ENCODE results near the gene CLTB.

The CLTB gene

DNA sequence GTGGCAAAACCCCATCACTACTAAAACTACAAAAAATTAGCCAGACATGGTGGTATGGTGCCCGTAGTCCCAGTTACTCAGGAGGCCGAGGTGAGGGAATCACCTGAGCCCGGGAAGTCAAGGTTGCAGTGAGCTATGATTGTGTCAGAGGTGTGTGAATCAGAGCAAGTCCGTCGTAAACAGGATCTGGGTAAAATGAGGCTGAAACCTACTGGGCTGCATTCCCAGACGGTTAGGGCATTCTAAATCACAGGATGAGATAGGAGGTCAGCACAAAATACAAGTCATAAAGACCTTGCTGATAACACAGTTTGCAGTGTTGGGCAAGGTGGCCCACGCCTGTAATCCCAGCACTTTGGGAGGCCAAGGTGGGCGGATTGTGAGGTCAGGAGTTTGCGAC, 1.9 kb upstream of the CLTB start:
- Histone ChIP-seq H3K9me3 (no peaks in the 10 kb centered on the region), H3K4me3 (ENCODE audit: low read depth in 1 of 2, low read length in 1 of 2) (no peak overlapping the region)

DNA sequence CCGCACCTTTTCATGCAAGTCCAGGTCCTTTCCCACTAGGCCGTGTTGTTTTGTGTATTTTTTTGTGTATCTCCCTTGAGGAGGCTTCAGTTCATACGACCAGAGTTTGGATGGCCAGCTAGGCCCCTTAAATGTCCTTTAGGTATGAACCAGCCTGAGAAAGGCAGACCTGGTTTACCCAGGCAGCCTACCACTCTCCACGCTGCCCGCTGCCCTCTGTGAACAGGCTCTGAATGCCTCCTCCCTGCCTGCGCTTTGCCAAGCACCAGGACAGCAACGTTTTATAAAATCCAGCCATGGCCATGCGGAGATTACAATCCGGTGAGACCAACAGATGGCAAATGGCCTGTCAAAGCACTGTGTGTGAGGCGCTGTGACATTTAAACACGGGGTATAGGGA, 626 bp upstream of the CLTB start:
- H3K27me3 ChIP-seq = no peaks in the 10 kb centered on the region
- H3K9me3 ChIP-seq = no peaks in the 10 kb centered on the region
- TF ChIP-seq CTCF (IDR thresholded peaks at IDR 0.05) = no peak
- peak overlapping the region; percentile 50 to 84 for H3K4me3 ChIP-seq (ENCODE audit: low read depth in 1 of 2, low read length in 1 of 2)
- H3K36me3 ChIP-seq = no peaks in the 10 kb centered on the region
- peaks cover 12% of the 10 kb centered on the region in 2 experiments for H3K4me1 ChIP-seq (ENCODE audit: control insufficient read depth in 1 of 2, insufficient read depth in 1 of 2, low read depth in 1 of 2, low read length in 1 of 2)
- peak overlapping the region; percentile 92 for H3K27ac ChIP-seq

More for the DNA sequence above, 1.9 kb upstream of the CLTB start:
- TF ChIP-seq CTCF (IDR thresholded peaks at IDR 0.05) = no peak
- Histone ChIP-seq H3K36me3 (no peaks in the 10 kb centered on the region), H3K27ac (no peak overlapping the region), H3K27me3 (no peaks in the 10 kb centered on the region), H3K4me1 (ENCODE audit: control insufficient read depth in 1 of 2, insufficient read depth in 1 of 2, low read depth in 1 of 2, low read length in 1 of 2) (peaks cover 12% of the 10 kb centered on the region in 2 experiments)

GRCh38 chr5:176415240-176415951, 943 bp downstream of the CLTB start:
- Histone ChIP-seq H3K4me3 (ENCODE audit: low read depth in 1 of 2, low read length in 1 of 2) (peak overlapping the region; percentile 71 to 84), H3K9me3 (no peaks in the 10 kb centered on the region), H3K36me3 (no peaks in the 10 kb centered on the region), H3K4me1 (ENCODE audit: control insufficient read depth in 1 of 2, insufficient read depth in 1 of 2, low read depth in 1 of 2, low read length in 1 of 2) (peaks cover 12% of the 10 kb centered on the region in 2 experiments), H3K27ac (peak overlapping the region; percentile 92), H3K27me3 (no peaks in the 10 kb centered on the region)
- TF ChIP-seq CTCF (IDR thresholded peaks at IDR 0.05) = no peak

DNA sequence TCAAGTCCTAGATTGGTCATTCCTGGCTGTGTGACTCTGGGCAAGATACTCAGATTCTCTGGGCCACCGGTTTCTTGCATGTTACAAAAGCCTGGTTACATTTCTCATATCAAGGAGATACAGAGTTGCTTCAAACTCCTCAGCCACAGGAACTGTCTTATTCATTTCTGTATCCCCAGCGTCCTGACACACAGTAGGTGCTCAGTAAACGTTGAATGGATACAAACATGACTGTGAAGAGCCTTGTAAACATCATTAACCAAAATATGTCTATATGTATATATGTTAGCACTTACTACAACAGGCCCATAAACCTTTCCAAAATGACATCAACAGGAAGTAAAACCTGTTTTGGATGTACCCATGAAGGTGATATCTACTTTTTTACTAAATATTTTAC, 1.6 kb downstream of the CLTB start:
- no peak for TF ChIP-seq CTCF (IDR thresholded peaks at IDR 0.05)
- H3K4me3 ChIP-seq (ENCODE audit: low read depth in 1 of 2, low read length in 1 of 2) = no peak overlapping the region
- no peaks in the 10 kb centered on the region for H3K27me3 ChIP-seq
- no peaks in the 10 kb centered on the region for H3K9me3 ChIP-seq
- H3K36me3 ChIP-seq = peaks cover 6% of the 10 kb centered on the region
- peaks cover 12% of the 10 kb centered on the region in 2 experiments for H3K4me1 ChIP-seq (ENCODE audit: control insufficient read depth in 1 of 2, insufficient read depth in 1 of 2, low read depth in 1 of 2, low read length in 1 of 2)
- peak overlapping the region; percentile 20 for H3K27ac ChIP-seq

DNA sequence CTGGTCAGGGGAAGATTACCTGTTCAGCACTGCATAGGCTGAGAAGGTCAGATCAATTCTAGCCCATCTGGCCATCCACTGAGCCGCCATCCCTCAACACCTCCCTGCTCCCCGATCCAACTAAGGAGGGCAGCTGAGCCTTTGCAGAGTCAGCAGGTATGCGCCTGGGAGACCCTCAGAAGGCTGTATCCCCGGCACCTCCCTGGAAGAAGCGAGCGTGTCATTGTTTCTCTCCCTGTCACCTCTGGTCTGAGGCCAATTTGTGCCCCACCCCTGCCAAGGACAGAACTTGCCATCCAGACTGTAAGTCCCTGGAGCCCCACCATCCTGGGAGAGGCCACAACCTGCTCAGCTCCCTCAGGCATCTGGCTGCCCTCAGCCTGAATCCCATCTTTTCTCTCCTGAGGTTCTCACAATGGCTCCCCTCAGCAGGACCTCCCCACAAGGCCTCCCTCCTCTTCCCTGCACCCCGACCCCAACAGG, 2.6 kb downstream of the CLTB start:
- no peak for TF ChIP-seq CTCF (IDR thresholded peaks at IDR 0.05)
- Histone ChIP-seq H3K36me3 (peaks cover 13% of the 10 kb centered on the region), H3K27me3 (no peaks in the 10 kb centered on the region), H3K9me3 (no peaks in the 10 kb centered on the region), H3K27ac (no peak overlapping the region), H3K4me1 (ENCODE audit: control insufficient read depth in 1 of 2, insufficient read depth in 1 of 2, low read depth in 1 of 2, low read length in 1 of 2) (peaks cover 12% of the 10 kb centered on the region in 2 experiments), H3K4me3 (ENCODE audit: low read depth in 1 of 2, low read length in 1 of 2) (no peak overlapping the region)

All from neutrophil (primary cell).